ENCODE data around the gene M1AP.

The M1AP gene

GRCh38 chr2:74582184-74582583 lies 65.9 kb downstream of the M1AP start:
- TF ChIP-seq CTCF (IDR thresholded peaks at IDR 0.05; ENCODE audit: low read depth, low read length, missing control alignments): no peak
- H3K4me3 ChIP-seq (ENCODE audit: low read depth, low read length): no peak overlapping the region
- in situ Hi-C loops (cut with HindIII; ENCODE audit: low sequenced_read_pairs): no loop called here
- DNase-seq (ENCODE audit: low read depth): no peak

GRCh38 chr2:74581463-74581862 lies 66.7 kb downstream of the M1AP start:
- no peak for TF ChIP-seq CTCF (IDR thresholded peaks at IDR 0.05; ENCODE audit: low read depth, low read length, missing control alignments)
- in situ Hi-C loops (cut with HindIII; ENCODE audit: low sequenced_read_pairs): no loop called here
- no peak overlapping the region for H3K4me3 ChIP-seq (ENCODE audit: low read depth, low read length)
- DNase-seq (ENCODE audit: low read depth): no peak

- in situ Hi-C loops (cut with HindIII; ENCODE audit: low sequenced_read_pairs): loop anchor here (5.0 kb wide), 1 partner anchor 86 kb away; no protein-coding TSS in a partner anchor
These were observed 69.7 kb downstream of the M1AP start for GRCh38 chr2:74578408-74578807.

GRCh38 chr2:74577448-74577847 lies 70.7 kb downstream of the M1AP start:
- H3K4me3 ChIP-seq (ENCODE audit: low read depth, low read length): no peak overlapping the region
- in situ Hi-C loops (cut with HindIII; ENCODE audit: low sequenced_read_pairs): loop anchor here (5.0 kb wide), 1 partner anchor 85 kb away; no protein-coding TSS in a partner anchor
- TF ChIP-seq CTCF (IDR thresholded peaks at IDR 0.05; ENCODE audit: low read depth, low read length, missing control alignments): no peak
- DNase-seq (ENCODE audit: low read depth): no peak

More at GRCh38 chr2:74578408-74578807, 69.7 kb downstream of the M1AP start:
- TF ChIP-seq CTCF (IDR thresholded peaks at IDR 0.05; ENCODE audit: low read depth, low read length, missing control alignments): no peak
- H3K4me3 ChIP-seq (ENCODE audit: low read depth, low read length): no peak overlapping the region
- no peak for DNase-seq (ENCODE audit: low read depth)

GRCh38 chr2:74576863-74577229 lies 71.3 kb downstream of the M1AP start:
- no peak overlapping the region for H3K4me3 ChIP-seq (ENCODE audit: low read depth, low read length)
- peak; percentile 76 for DNase-seq (ENCODE audit: low read depth)
- TF ChIP-seq CTCF (IDR thresholded peaks at IDR 0.05; ENCODE audit: low read depth, low read length, missing control alignments): no peak
- in situ Hi-C loops (cut with HindIII; ENCODE audit: low sequenced_read_pairs): loop anchor here (5.0 kb wide), 1 partner anchor 85 kb away; no protein-coding TSS in a partner anchor

- in situ Hi-C loops (cut with HindIII; ENCODE audit: low sequenced_read_pairs): loop anchor here (5.0 kb wide), 1 partner anchor 84 kb away; no protein-coding TSS in a partner anchor
- no peak for DNase-seq (ENCODE audit: low read depth)
- H3K4me3 ChIP-seq (ENCODE audit: low read depth, low read length): no peak overlapping the region
- no peak for TF ChIP-seq CTCF (IDR thresholded peaks at IDR 0.05; ENCODE audit: low read depth, low read length, missing control alignments)
These were observed 71.8 kb downstream of the M1AP start for GRCh38 chr2:74576211-74576862.

All from astrocyte of the cerebellum (primary cell).